Measurements from ENCODE around the gene PHYKPL. TPM values are rescaled to one million over a fixed set of nuclear protein-coding genes. Genes with fewer than 3 reads are reported as not detected.

PHYKPL gene
- polyA plus RNA-seq, 1 donor from 2014 or later = 16.9 TPM

GRCh38 chr5:178207183-178207916 is 25.3 kb downstream of the PHYKPL start:
- no peaks in the 10 kb centered on the region for H3F3A ChIP-seq (ENCODE audit: insufficient read depth, low read length, poor library complexity, severe bottlenecking)
- H3K9me2 ChIP-seq (ENCODE audit: insufficient read depth, low read length) = no peaks in the 10 kb centered on the region
- TF ChIP-seq TAF1 (IDR thresholded peaks at IDR 0.05; ENCODE audit: low read depth) (no peak), MXI1 (conservative IDR thresholded peaks at IDR 0.05; ENCODE audit: poor library complexity, severe bottlenecking) (no peak), RAD21 (conservative IDR thresholded peaks at IDR 0.05) (no peak), CTCF (IDR thresholded peaks at IDR 0.05; ENCODE audit: poor library complexity, severe bottlenecking) (no peak)
- no peak overlapping the region for H3K4me2 ChIP-seq (ENCODE audit: low read length)
- H3K4me3 ChIP-seq (ENCODE audit: low read length) = peak overlapping the region; percentile 91
- peaks cover 24% of the 10 kb centered on the region for H4K20me1 ChIP-seq (ENCODE audit: insufficient read depth)
- no peak overlapping the region for H2AFZ ChIP-seq (ENCODE audit: low read depth, low read length)
- no peaks in the 10 kb centered on the region for H3K9me3 ChIP-seq (ENCODE audit: low read length)
- H3K27ac ChIP-seq (ENCODE audit: low read length) = no peak overlapping the region
- H3K36me3 ChIP-seq (ENCODE audit: insufficient read depth, low read length) = no peaks in the 10 kb centered on the region
- peaks cover 40% of the 10 kb centered on the region for H3K79me2 ChIP-seq (replicated peaks; ENCODE audit: insufficient read depth, low read length)
- no peak overlapping the region for H3K9ac ChIP-seq (ENCODE audit: low read length)
- no peaks in the 10 kb centered on the region for H3K27me3 ChIP-seq (ENCODE audit: insufficient read depth, low read depth, low read length)

GRCh38 chr5:178206166-178207101 is 26.2 kb downstream of the PHYKPL start:
- Histone ChIP-seq H3K36me3 (ENCODE audit: insufficient read depth, low read length) (no peaks in the 10 kb centered on the region), H3K9me3 (ENCODE audit: low read length) (no peaks in the 10 kb centered on the region), H4K20me1 (ENCODE audit: insufficient read depth) (peaks cover 24% of the 10 kb centered on the region), H3K27me3 (ENCODE audit: insufficient read depth, low read depth, low read length) (no peaks in the 10 kb centered on the region), H3K79me2 (replicated peaks; ENCODE audit: insufficient read depth, low read length) (peaks cover 40% of the 10 kb centered on the region), H3K4me3 (ENCODE audit: low read length) (peak overlapping the region; percentile 91), H3F3A (ENCODE audit: insufficient read depth, low read length, poor library complexity, severe bottlenecking) (no peaks in the 10 kb centered on the region), H3K4me2 (ENCODE audit: low read length) (peak overlapping the region; percentile 94), H3K27ac (ENCODE audit: low read length) (no peak overlapping the region), H2AFZ (ENCODE audit: low read depth, low read length) (no peak overlapping the region), H3K9me2 (ENCODE audit: insufficient read depth, low read length) (no peaks in the 10 kb centered on the region), H3K9ac (ENCODE audit: low read length) (peak overlapping the region; percentile 86)
- no peak for TF ChIP-seq SMC3 (conservative IDR thresholded peaks at IDR 0.05; ENCODE audit: poor library complexity)
- TF ChIP-seq TAF1 (IDR thresholded peaks at IDR 0.05; ENCODE audit: low read depth) = no peak
- no peak for TF ChIP-seq REST (IDR thresholded peaks at IDR 0.05; ENCODE audit: borderline replicate concordance)
- no peak for TF ChIP-seq RAD21 (conservative IDR thresholded peaks at IDR 0.05)
- TF ChIP-seq MXI1 (conservative IDR thresholded peaks at IDR 0.05; ENCODE audit: poor library complexity, severe bottlenecking) = no peak
- TF ChIP-seq POLR2AphosphoS5 (IDR thresholded peaks at IDR 0.05) = no peak
- no peak for TF ChIP-seq EZH2 (IDR thresholded peaks at IDR 0.05; ENCODE audit: borderline replicate concordance, insufficient read depth, low read length, poor library complexity, severe bottlenecking)
- no peak for TF ChIP-seq CTCF (IDR thresholded peaks at IDR 0.05; ENCODE audit: poor library complexity, severe bottlenecking)

Data from neural cell (in vitro differentiated cells).